ENCODE results near the gene NCL.

DNA sequence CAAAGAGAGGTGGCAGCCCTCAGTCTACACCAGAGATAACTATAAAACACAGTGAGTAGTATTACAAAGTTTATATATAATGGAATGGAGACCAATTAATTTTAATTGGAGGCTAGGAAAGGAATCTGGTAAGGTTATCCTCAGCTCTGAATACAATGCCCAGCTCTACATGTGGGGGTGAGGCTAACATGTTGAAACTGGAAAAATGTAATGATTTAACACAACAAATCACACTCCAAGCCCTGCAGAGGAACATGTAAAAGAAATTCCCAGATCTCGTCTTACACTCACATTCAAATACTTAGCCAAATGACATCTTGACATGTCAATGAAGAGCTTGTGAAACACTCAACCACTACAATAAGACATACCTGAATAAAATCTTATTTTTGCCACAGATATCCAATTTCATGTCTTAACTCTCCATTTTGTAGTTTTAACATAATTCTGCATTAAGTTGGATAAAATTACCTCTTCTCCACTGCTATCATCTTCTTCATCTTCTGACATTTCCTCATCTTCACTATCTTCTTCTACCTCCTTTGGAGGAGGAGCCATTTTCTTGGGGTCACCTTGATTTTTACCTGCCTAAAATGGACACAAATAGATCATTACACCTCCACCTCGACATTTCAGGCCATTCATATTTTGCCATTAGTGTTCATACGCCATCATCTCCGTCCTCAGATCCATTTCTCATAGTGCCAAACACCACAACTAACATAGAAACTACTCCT is 1.4 kb downstream of the NCL start:
- TF ChIP-seq POLR2AphosphoS5 (IDR thresholded peaks at IDR 0.05; ENCODE audit: borderline replicate concordance, low read depth, low read length) (no peak), EZH2 (IDR thresholded peaks at IDR 0.05) (no peak), FOXP2 (optimal IDR thresholded peaks at IDR 0.05; ENCODE audit: control extremely low read depth, extremely low read length, insufficient read depth) (no peak)
